ENCODE data around the gene ADGRF3. TPM values are rescaled to one million over a fixed set of nuclear protein-coding genes. Genes with fewer than 3 reads are reported as not detected.

Gene ADGRF3
- total and polyA plus RNA-seq, 2 of the 13 experiments (the other 11 are each of a cell fraction or from before 2014, with no cell fraction given): 0.40 to 1.5 TPM

- TF ChIP-seq, protein P1, sequence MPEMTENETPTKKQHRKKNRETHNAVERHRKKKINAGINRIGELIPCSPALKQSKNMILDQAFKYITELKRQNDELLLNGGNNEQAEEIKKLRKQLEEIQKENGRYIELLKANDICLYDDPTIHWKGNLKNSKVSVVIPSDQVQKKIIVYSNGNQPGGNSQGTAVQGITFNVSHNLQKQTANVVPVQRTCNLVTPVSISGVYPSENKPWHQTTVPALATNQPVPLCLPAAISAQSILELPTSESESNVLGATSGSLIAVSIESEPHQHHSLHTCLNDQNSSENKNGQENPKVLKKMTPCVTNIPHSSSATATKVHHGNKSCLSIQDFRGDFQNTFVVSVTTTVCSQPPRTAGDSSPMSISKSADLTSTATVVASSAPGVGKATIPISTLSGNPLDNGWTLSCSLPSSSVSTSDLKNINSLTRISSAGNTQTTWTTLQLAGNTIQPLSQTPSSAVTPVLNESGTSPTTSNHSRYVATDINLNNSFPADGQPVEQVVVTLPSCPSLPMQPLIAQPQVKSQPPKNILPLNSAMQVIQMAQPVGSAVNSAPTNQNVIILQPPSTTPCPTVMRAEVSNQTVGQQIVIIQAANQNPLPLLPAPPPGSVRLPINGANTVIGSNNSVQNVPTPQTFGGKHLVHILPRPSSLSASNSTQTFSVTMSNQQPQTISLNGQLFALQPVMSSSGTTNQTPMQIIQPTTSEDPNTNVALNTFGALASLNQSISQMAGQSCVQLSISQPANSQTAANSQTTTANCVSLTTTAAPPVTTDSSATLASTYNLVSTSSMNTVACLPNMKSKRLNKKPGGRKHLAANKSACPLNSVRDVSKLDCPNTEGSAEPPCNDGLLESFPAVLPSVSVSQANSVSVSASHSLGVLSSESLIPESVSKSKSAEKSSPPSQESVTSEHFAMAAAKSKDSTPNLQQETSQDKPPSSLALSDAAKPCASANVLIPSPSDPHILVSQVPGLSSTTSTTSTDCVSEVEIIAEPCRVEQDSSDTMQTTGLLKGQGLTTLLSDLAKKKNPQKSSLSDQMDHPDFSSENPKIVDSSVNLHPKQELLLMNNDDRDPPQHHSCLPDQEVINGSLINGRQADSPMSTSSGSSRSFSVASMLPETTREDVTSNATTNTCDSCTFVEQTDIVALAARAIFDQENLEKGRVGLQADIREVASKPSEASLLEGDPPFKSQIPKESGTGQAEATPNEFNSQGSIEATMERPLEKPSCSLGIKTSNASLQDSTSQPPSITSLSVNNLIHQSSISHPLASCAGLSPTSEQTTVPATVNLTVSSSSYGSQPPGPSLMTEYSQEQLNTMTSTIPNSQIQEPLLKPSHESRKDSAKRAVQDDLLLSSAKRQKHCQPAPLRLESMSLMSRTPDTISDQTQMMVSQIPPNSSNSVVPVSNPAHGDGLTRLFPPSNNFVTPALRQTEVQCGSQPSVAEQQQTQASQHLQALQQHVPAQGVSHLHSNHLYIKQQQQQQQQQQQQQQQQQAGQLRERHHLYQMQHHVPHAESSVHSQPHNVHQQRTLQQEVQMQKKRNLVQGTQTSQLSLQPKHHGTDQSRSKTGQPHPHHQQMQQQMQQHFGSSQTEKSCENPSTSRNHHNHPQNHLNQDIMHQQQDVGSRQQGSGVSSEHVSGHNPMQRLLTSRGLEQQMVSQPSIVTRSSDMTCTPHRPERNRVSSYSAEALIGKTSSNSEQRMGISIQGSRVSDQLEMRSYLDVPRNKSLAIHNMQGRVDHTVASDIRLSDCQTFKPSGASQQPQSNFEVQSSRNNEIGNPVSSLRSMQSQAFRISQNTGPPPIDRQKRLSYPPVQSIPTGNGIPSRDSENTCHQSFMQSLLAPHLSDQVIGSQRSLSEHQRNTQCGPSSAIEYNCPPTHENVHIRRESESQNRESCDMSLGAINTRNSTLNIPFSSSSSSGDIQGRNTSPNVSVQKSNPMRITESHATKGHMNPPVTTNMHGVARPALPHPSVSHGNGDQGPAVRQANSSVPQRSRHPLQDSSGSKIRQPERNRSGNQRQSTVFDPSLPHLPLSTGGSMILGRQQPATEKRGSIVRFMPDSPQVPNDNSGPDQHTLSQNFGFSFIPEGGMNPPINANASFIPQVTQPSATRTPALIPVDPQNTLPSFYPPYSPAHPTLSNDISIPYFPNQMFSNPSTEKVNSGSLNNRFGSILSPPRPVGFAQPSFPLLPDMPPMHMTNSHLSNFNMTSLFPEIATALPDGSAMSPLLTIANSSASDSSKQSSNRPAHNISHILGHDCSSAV (CRISPR knock-in tag; IDR thresholded peaks at IDR 0.05; ENCODE audit: borderline replicate concordance): peak; percentile 85; the same call in 1 of the 2 replicates
- TF ChIP-seq ZNF44 (CRISPR knock-in tag; IDR thresholded peaks at IDR 0.05) (peak; percentile 97), CEBPB (IDR thresholded peaks at IDR 0.05; ENCODE audit: borderline replicate concordance, low read depth, low read length) (peak; percentile 34; the same call in 1 of the 2 replicates), AKAP8 (CRISPR knock-in tag; IDR thresholded peaks at IDR 0.05) (no peak), ZNF792 (CRISPR knock-in tag; IDR thresholded peaks at IDR 0.05) (peak; percentile 62), EZH2 (conservative IDR thresholded peaks at IDR 0.05; ENCODE audit: low read depth, low read length) (no peak), SP1 (IDR thresholded peaks at IDR 0.05) (peak; percentile 62; the same call in 1 of the 2 replicates), SP1 (CRISPR knock-in tag; IDR thresholded peaks at IDR 0.05) (peak; percentile 99), ZNF782 (CRISPR knock-in tag; IDR thresholded peaks at IDR 0.05; ENCODE audit: borderline replicate concordance) (peak; percentile 44), SP140L (CRISPR knock-in tag; IDR thresholded peaks at IDR 0.05; ENCODE audit: borderline replicate concordance) (no peak; the same call in 1 of the 2 replicates), ZBTB39 (CRISPR knock-in tag; IDR thresholded peaks at IDR 0.05) (0 out of 2 replicates have a peak, but pooled peaks have one; percentile 12), ZSCAN20 (CRISPR knock-in tag; IDR thresholded peaks at IDR 0.05; ENCODE audit: borderline replicate concordance) (peak; percentile 79; the same call in 1 of the 2 replicates)
- TF ChIP-seq, protein P2, sequence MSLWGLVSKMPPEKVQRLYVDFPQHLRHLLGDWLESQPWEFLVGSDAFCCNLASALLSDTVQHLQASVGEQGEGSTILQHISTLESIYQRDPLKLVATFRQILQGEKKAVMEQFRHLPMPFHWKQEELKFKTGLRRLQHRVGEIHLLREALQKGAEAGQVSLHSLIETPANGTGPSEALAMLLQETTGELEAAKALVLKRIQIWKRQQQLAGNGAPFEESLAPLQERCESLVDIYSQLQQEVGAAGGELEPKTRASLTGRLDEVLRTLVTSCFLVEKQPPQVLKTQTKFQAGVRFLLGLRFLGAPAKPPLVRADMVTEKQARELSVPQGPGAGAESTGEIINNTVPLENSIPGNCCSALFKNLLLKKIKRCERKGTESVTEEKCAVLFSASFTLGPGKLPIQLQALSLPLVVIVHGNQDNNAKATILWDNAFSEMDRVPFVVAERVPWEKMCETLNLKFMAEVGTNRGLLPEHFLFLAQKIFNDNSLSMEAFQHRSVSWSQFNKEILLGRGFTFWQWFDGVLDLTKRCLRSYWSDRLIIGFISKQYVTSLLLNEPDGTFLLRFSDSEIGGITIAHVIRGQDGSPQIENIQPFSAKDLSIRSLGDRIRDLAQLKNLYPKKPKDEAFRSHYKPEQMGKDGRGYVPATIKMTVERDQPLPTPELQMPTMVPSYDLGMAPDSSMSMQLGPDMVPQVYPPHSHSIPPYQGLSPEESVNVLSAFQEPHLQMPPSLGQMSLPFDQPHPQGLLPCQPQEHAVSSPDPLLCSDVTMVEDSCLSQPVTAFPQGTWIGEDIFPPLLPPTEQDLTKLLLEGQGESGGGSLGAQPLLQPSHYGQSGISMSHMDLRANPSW (CRISPR knock-in tag; IDR thresholded peaks at IDR 0.05; ENCODE audit: borderline replicate concordance): peak; percentile 74; the same call in 1 of the 2 replicates
Measured at GRCh38 chr2:26345545-26346453, 790 bp downstream of the ADGRF3 start, which contains the start of gene SELENOI (continued).
